Panc1 (cell line): ENCODE data around the gene SNTG2.

Source experiments
- CTCF ChIP-seq: fragments of 450-650 bp; IDR thresholded peaks from 2 replicates; pipeline ENCODE4 v1.5.1; 2017; ENCODE audit warnings: mild to moderate bottlenecking
- POLR2AphosphoS5 ChIP-seq: IDR thresholded peaks from 2 replicates; pipeline ENCODE4 v1.6.1; 2012; ENCODE audit warnings: mild to moderate bottlenecking, low read depth, low read length, moderate library complexity
- REST ChIP-seq, 2 experiments: IDR thresholded peaks; 2 replicates each; pipeline ENCODE4 v1.6.1; 2011 to 2012; ENCODE audit warnings: low read depth in 2 of 2, control low read depth in 1 of 2, low read length in 1 of 2, mild to moderate bottlenecking in 1 of 2, moderate library complexity in 1 of 2; ENCODE audit not compliant: insufficient read depth in 1 of 2
- SIN3A ChIP-seq: IDR thresholded peaks from 2 replicates; pipeline ENCODE4 v1.6.1; 2012; ENCODE audit warnings: low read depth, mild to moderate bottlenecking, low read length, moderate library complexity, borderline replicate concordance; ENCODE audit not compliant: insufficient read depth
- TCF7L2 ChIP-seq: IDR thresholded peaks from 2 replicates; pipeline ENCODE4 v1.6.1; 2011; ENCODE audit warnings: mild to moderate bottlenecking, low read depth, low read length, inconsistent platforms

GRCh38 chr2:1186421-1186820 lies 235.8 kb downstream of the SNTG2 start:
- TF ChIP-seq CTCF, result no peak
- no peak for TF ChIP-seq TCF7L2
- no peak for TF ChIP-seq POLR2AphosphoS5
- TF ChIP-seq SIN3A, result no peak
- no peak for TF ChIP-seq REST (IDR thresholded peaks at IDR 0.05; ENCODE audit: insufficient read depth in 1 of 2, low read depth in 2 of 2, low read length in 1 of 2)
